Caco-2 (cell line): ENCODE results near the gene EXOC6B. TPM values are rescaled to one million over a fixed set of nuclear protein-coding genes. Genes with fewer than 3 reads are reported as not detected.

Experiments
- BruUV-seq: library from RNA; stranded (reverse); fragments of 400-500 nt; replicated peaks from 2 replicates; lab custom pipeline; 2021; lab: Mats Ljungman, UMichigan
- CTCF ChIA-PET: fragments of 300-600 bp; sonication (Branson Sonifier 250); formaldehyde crosslinking; loops from one replicate; lab custom pipeline; 2022; ENCODE audit warnings: antibody characterized with exemption; lab: Charles Lee
- POLR2A ChIA-PET: fragments of 300-600 bp; sonication (Branson Sonifier 250); formaldehyde crosslinking; loops from one replicate; lab custom pipeline; 2022; ENCODE audit warnings: antibody characterized with exemption; lab: Charles Lee
- DNase-seq, 2 experiments: peaks; one replicate each; pipeline versions ENCODE4 v3.0.0 to v3.0.0-alpha.2; 2020 to 2022
- H3K27me3 ChIP-seq: replicated peaks from 2 replicates; pipeline ENCODE4 v1.6.0; 2011; ENCODE audit warnings: low read length; ENCODE audit not compliant: control insufficient read depth, insufficient read depth
- H3K36me3 ChIP-seq: 2 replicates; pipeline ENCODE4 v1.5.1; 2011; ENCODE audit warnings: low read length; ENCODE audit not compliant: control insufficient read depth, insufficient read depth
- H3K4me1 ChIP-seq: fragments of 250-450 bp; sonication (Bioruptor Pico); 2 replicates; pipeline ENCODE4 v1.5.1; 2020; ENCODE audit warnings: mild to moderate bottlenecking
- H3K4me3 ChIP-seq: 2 replicates; pipeline ENCODE4 v1.5.1; 2011; ENCODE audit warnings: low read depth, mild to moderate bottlenecking, control low read depth, low read length
- H3K9me3 ChIP-seq: fragments of 250-450 bp; sonication (Bioruptor Pico); 2 replicates; pipeline ENCODE4 v1.5.1; 2020; ENCODE audit warnings: mild to moderate bottlenecking, moderate library complexity
- H3K27ac Mint-ChIP-seq: one replicate; pipeline ENCODE4 v1.8.0; 2022; ENCODE audit warnings: mixed read lengths; ENCODE audit not compliant: unreplicated experiment
- H3K27me3 Mint-ChIP-seq: one replicate; pipeline ENCODE4 v1.8.0; 2022; ENCODE audit warnings: mixed read lengths; ENCODE audit not compliant: insufficient read depth, unreplicated experiment
- H3K36me3 Mint-ChIP-seq: one replicate; pipeline ENCODE4 v1.8.0; 2022; ENCODE audit warnings: mild to moderate bottlenecking, mixed read lengths; ENCODE audit not compliant: insufficient read depth, unreplicated experiment
- H3K4me1 Mint-ChIP-seq: one replicate; pipeline ENCODE4 v1.8.0; 2022; ENCODE audit warnings: low read depth, mixed read lengths; ENCODE audit not compliant: unreplicated experiment
- H3K4me3 Mint-ChIP-seq: one replicate; pipeline ENCODE4 v1.8.0; 2022; ENCODE audit warnings: mild to moderate bottlenecking, moderate library complexity, mixed read lengths; ENCODE audit not compliant: unreplicated experiment
- H3K9me3 Mint-ChIP-seq: one replicate; pipeline ENCODE4 v1.8.0; 2022; ENCODE audit warnings: mixed read lengths; ENCODE audit not compliant: unreplicated experiment
- CTCF ChIP-seq, 2 experiments: fragments of 200-600 bp in 1 of 2; IDR thresholded peaks; 1 replicate in 1 of 2; 2 replicates in 1 of 2; pipeline versions ENCODE4 v1.5.1 to v1.8.0; 2011 to 2022; ENCODE audit warnings: antibody characterized with exemption in 1 of 2, control low read depth in 1 of 2, inconsistent platforms in 1 of 2, low read depth in 1 of 2, low read length in 1 of 2, mild to moderate bottlenecking in 1 of 2, moderate library complexity in 1 of 2; ENCODE audit not compliant: insufficient read depth in 1 of 2, severe bottlenecking in 1 of 2, unreplicated experiment in 1 of 2
- intact Hi-C: fragments of 100-400 bp; cut with micrococcal nuclease; formaldehyde crosslinking; loops from one replicate; pipeline ENCODE4 v1.10.0; 2022; ENCODE audit not compliant: unreplicated experiment
- total RNA-seq: library from RNA; stranded (reverse); gene quantifications from 2 replicates; pipeline ENCODE4 v1.2.3, GENCODE V29; 2022

EXOC6B gene
- total RNA-seq, 1 experiment from 2014 or later, result 36.1 TPM

GRCh38 chr2:72211350-72211749 lies 614.5 kb downstream of the EXOC6B start:
- POLR2A ChIA-PET, result no interaction called here

DNA sequence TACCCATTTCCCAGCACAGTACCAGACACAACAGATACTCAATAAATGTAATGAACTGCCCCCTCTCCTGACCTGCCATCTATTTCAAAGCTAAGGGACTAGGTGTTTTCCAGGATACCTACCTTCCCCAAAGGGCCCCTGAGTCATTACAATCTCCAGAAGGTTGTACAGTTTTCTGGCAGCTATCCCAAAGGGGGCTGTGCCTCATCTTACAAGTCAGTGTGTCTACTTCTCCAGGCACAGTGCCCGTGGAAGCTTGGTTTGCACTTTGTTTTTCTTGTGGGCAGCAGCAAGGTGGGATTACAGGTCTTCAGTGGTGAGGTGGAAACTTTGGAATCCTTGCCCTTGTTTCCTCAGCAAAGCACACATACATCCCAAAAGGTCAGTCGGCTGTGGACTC lies 615.4 kb downstream of the EXOC6B start:
- H3K36me3 ChIP-seq, result no peaks in the 10 kb centered on the region
- H3K36me3 Mint-ChIP-seq, result peaks cover 5% of the 10 kb centered on the region
- no peak overlapping the region for H3K4me3 Mint-ChIP-seq
- ChIA-PET CTCF (no interaction called here), POLR2A (no interaction called here)
- no TSS peak for BruUV-seq
- H3K27me3 ChIP-seq, result no peaks in the 10 kb centered on the region
- intact Hi-C loops, result no loop called here
- H3K27ac Mint-ChIP-seq, result no peak overlapping the region
- DNase-seq, result no peak
- H3K4me3 ChIP-seq, result no peak overlapping the region
- H3K27me3 Mint-ChIP-seq, result no peaks in the 10 kb centered on the region
- H3K4me1 ChIP-seq, result peaks cover 6% of the 10 kb centered on the region; the same call in 1 of the 2 replicates
- no peaks in the 10 kb centered on the region for H3K9me3 ChIP-seq
- H3K9me3 Mint-ChIP-seq, result no peaks in the 10 kb centered on the region
- TF ChIP-seq CTCF (IDR thresholded peaks at IDR 0.05; ENCODE audit: insufficient read depth in 1 of 2, low read depth in 1 of 2, low read length in 1 of 2, severe bottlenecking in 1 of 2, unreplicated experiment in 1 of 2), result no peak
- H3K4me1 Mint-ChIP-seq, result no peaks in the 10 kb centered on the region

More at GRCh38 chr2:72211350-72211749, 614.5 kb downstream of the EXOC6B start:
- no peaks in the 10 kb centered on the region for H3K9me3 ChIP-seq
- CTCF ChIA-PET, result no interaction called here
- no TSS peak for BruUV-seq
- no peaks in the 10 kb centered on the region for H3K27me3 Mint-ChIP-seq
- H3K4me3 Mint-ChIP-seq, result no peak overlapping the region
- no peaks in the 10 kb centered on the region for H3K9me3 Mint-ChIP-seq
- H3K4me3 ChIP-seq, result no peak overlapping the region
- intact Hi-C loops, result no loop called here
- H3K36me3 ChIP-seq, result no peaks in the 10 kb centered on the region
- peaks cover 6% of the 10 kb centered on the region; the same call in 1 of the 2 replicates for H3K4me1 ChIP-seq
- H3K36me3 Mint-ChIP-seq, result peaks cover 6% of the 10 kb centered on the region
- H3K27ac Mint-ChIP-seq, result no peak overlapping the region
- no peak for DNase-seq
- H3K27me3 ChIP-seq, result no peaks in the 10 kb centered on the region
- TF ChIP-seq CTCF (IDR thresholded peaks at IDR 0.05; ENCODE audit: insufficient read depth in 1 of 2, low read depth in 1 of 2, low read length in 1 of 2, severe bottlenecking in 1 of 2, unreplicated experiment in 1 of 2), result no peak
- no peaks in the 10 kb centered on the region for H3K4me1 Mint-ChIP-seq

DNA sequence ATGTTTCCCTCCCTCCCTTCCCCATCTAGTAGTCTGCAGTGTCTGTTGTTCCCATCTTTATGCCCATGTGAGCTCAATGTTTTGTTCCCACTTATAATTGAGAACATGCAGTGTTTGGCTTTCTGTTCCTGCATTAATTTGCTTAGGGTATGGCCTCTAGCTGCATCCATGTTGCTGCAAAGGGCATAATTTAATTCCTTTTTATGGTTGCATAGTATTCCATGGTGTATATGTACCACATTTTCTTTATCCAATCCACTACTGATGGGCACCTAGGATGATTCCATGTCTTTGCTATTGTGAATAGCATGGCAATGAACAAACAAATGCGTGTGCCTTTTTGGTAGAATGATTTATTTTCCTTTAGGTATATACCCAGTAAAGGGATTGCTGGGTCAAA lies 617.6 kb downstream of the EXOC6B start:
- no peak overlapping the region for H3K27ac Mint-ChIP-seq
- no peak for DNase-seq
- no peak overlapping the region for H3K4me3 Mint-ChIP-seq
- intact Hi-C loops, result no loop called here
- ChIA-PET CTCF (no interaction called here), POLR2A (no interaction called here)
- no peak for TF ChIP-seq CTCF (IDR thresholded peaks at IDR 0.05; ENCODE audit: insufficient read depth in 1 of 2, low read depth in 1 of 2, low read length in 1 of 2, severe bottlenecking in 1 of 2, unreplicated experiment in 1 of 2)
- Histone ChIP-seq H3K4me1 (no peaks in the 10 kb centered on the region), H3K27me3 (no peaks in the 10 kb centered on the region), H3K36me3 (no peaks in the 10 kb centered on the region), H3K4me3 (no peak overlapping the region), H3K9me3 (no peaks in the 10 kb centered on the region)
- no peaks in the 10 kb centered on the region for H3K36me3 Mint-ChIP-seq
- no peaks in the 10 kb centered on the region for H3K9me3 Mint-ChIP-seq
- BruUV-seq, result no TSS peak
- H3K27me3 Mint-ChIP-seq, result no peaks in the 10 kb centered on the region
- no peaks in the 10 kb centered on the region for H3K4me1 Mint-ChIP-seq
